SK-N-SH (cell line): ENCODE data around the gene ARL2BP.

Source experiments
- CHD2 ChIP-seq: fragments of 150-350 bp; IDR thresholded peaks from 2 replicates; pipeline ENCODE4 v1.6.1; 2018; ENCODE audit warnings: low read length; ENCODE audit not compliant: partially characterized antibody
- CTCF ChIP-seq: fragments of 200-600 bp; sonication (generic); IDR thresholded peaks from 2 replicates; pipeline ENCODE4 v1.6.1; 2017; ENCODE audit warnings: antibody characterized with exemption, mild to moderate bottlenecking, moderate library complexity
- NRF1 ChIP-seq: IDR thresholded peaks from 2 replicates; pipeline ENCODE4 v1.6.1; 2012; ENCODE audit warnings: low read depth, mild to moderate bottlenecking, low read length
- POLR2AphosphoS5 ChIP-seq: IDR thresholded peaks from 2 replicates; pipeline ENCODE4 v1.6.1; 2012; ENCODE audit warnings: low read depth, low read length
- TAF1 ChIP-seq: IDR thresholded peaks from 2 replicates; pipeline ENCODE4 v1.6.1; 2012; ENCODE audit warnings: low read depth, mild to moderate bottlenecking, low read length, moderate library complexity, borderline replicate concordance
- TCF12 ChIP-seq: IDR thresholded peaks from 2 replicates; pipeline ENCODE4 v1.4.0; 2012

- no peak for TF ChIP-seq POLR2AphosphoS5
- TF ChIP-seq CHD2 = no peak
- TF ChIP-seq NRF1 = no peak
- TF ChIP-seq CTCF = no peak
- no peak for TF ChIP-seq TAF1
- no peak for TF ChIP-seq TCF12
Observed at GRCh38 chr16:57273359-57273758, 28.3 kb downstream of the ARL2BP start.
